SK-N-SH treated with all-trans-retinoic acid at 6 μM for 48 hours (cell line): ENCODE results near the gene RITA1.

Experiments
- ARNTL ChIP-seq: fragments of 450-650 bp; formaldehyde crosslinking; IDR thresholded peaks from 2 replicates; pipeline ENCODE4 v1.5.0; 2020; ENCODE audit warnings: low read depth, mild to moderate bottlenecking, moderate library complexity, borderline replicate concordance
- BACH2 ChIP-seq: fragments of 250-450 bp; sonication (Bioruptor Pico); IDR thresholded peaks from 2 replicates; pipeline ENCODE4 v1.9.0; 2021; ENCODE audit warnings: mild to moderate bottlenecking, borderline replicate concordance
- PATZ1 ChIP-seq: fragments of 250-450 bp; sonication (Bioruptor Pico); IDR thresholded peaks from 2 replicates; pipeline ENCODE4 v1.8.0; 2020; ENCODE audit warnings: mild to moderate bottlenecking, moderate library complexity, borderline replicate concordance
- PPARA ChIP-seq: fragments of 250-450 bp; sonication (Bioruptor Pico); IDR thresholded peaks from 2 replicates; pipeline ENCODE4 v1.5.0; 2020; ENCODE audit warnings: mild to moderate bottlenecking, borderline replicate concordance
- RARB ChIP-seq: fragments of 250-450 bp; sonication (Bioruptor Pico); IDR thresholded peaks from 2 replicates; pipeline ENCODE4 v1.8.0; 2021; ENCODE audit warnings: mild to moderate bottlenecking, moderate library complexity
- TSHZ2 ChIP-seq: fragments of 250-450 bp; sonication (Bioruptor Pico); IDR thresholded peaks from 2 replicates; pipeline ENCODE4 v1.5.0; 2020; ENCODE audit warnings: mild to moderate bottlenecking, moderate library complexity
- ZNF565 ChIP-seq: fragments of 450-650 bp; formaldehyde crosslinking; conservative IDR thresholded peaks from 2 replicates; pipeline ENCODE4 v1.5.0; 2020; ENCODE audit warnings: low read depth, mild to moderate bottlenecking, moderate library complexity

- TF ChIP-seq TSHZ2 (no peak), PATZ1 (no peak), RARB (CRISPR knock-in tag) (no peak), BACH2 (CRISPR knock-in tag) (no peak), PPARA (no peak), ZNF565 (CRISPR knock-in tag) (no peak), ARNTL (CRISPR knock-in tag) (no peak)
These were observed 43.0 kb downstream of the RITA1 start for GRCh38 chr12:113228394-113229028.
